CD14-positive monocyte (primary cell): ENCODE data around the gene ARFGAP1. TPM values are rescaled to one million over a fixed set of nuclear protein-coding genes. Genes with fewer than 3 reads are reported as not detected.

ENCODE experiments used
- DNase-seq, 3 donors: peaks; one replicate each; pipeline ENCODE4 v3.0.0-alpha.2; 2011 to 2022
- H2AFZ ChIP-seq: 2 replicates; pipeline ENCODE4 v1.6.0; 2012; ENCODE audit warnings: mild to moderate bottlenecking, low read depth, low read length, inconsistent platforms; ENCODE audit not compliant: insufficient read depth, poor library complexity, severe bottlenecking
- H3K27ac ChIP-seq, 2 donors: 1 replicate in 1 of 2; 2 replicates in 1 of 2; pipeline ENCODE4 v1.5.1; 2012 to 2013; ENCODE audit warnings: low read length in 2 of 2, control low read depth in 1 of 2, inconsistent platforms in 1 of 2, low read depth in 1 of 2, mild to moderate bottlenecking in 1 of 2
- H3K27me3 ChIP-seq, 2 donors: one replicate each; pipeline versions ENCODE4 v1.6.0 to v1.6.1; 2011 to 2013; ENCODE audit warnings: low read length in 2 of 2; ENCODE audit not compliant: control insufficient read depth in 2 of 2, insufficient read depth in 2 of 2
- H3K36me3 ChIP-seq, 2 donors: replicated peaks in 1 of 2; 1 replicate in 1 of 2; 2 replicates in 1 of 2; pipeline versions ENCODE4 v1.5.1 to v1.6.1; 2012 to 2013; ENCODE audit warnings: low read length in 2 of 2, control low read depth in 1 of 2, inconsistent platforms in 1 of 2, mild to moderate bottlenecking in 1 of 2; ENCODE audit not compliant: insufficient read depth in 2 of 2, control insufficient read depth in 1 of 2
- H3K4me1 ChIP-seq, 2 donors: 1 replicate in 1 of 2; 2 replicates in 1 of 2; pipeline versions ENCODE4 v1.5.1 to v1.6.1; 2012 to 2013; ENCODE audit warnings: low read length in 2 of 2, control low read depth in 1 of 2, inconsistent platforms in 1 of 2, mild to moderate bottlenecking in 1 of 2, moderate library complexity in 1 of 2; ENCODE audit not compliant: insufficient read depth in 2 of 2, control insufficient read depth in 1 of 2
- H3K4me2 ChIP-seq: replicated peaks from 2 replicates; pipeline ENCODE3; 2012; ENCODE audit warnings: low read length, moderate library complexity, mild to moderate bottlenecking; ENCODE audit not compliant: poor library complexity, severe bottlenecking; ENCODE audit errors: extremely low read depth
- H3K4me3 ChIP-seq, 3 experiments: fragments of 200-600 bp in 1 of 3; sonication (generic) in 1 of 3; replicated peaks in 1 of 3; 1 replicate in 2 of 3; 2 replicates in 1 of 3; pipeline ENCODE4 v1.5.1; 2011 to 2013; ENCODE audit warnings: low read length in 3 of 3, mild to moderate bottlenecking in 3 of 3, control low read depth in 2 of 3, low read depth in 2 of 3, inconsistent platforms in 1 of 3, moderate library complexity in 1 of 3
- H3K79me2 ChIP-seq: 2 replicates; pipeline ENCODE4 v1.6.0; 2012; ENCODE audit warnings: mild to moderate bottlenecking, control low read depth, inconsistent platforms, low read length, moderate library complexity; ENCODE audit not compliant: insufficient read depth
- H3K9ac ChIP-seq: 2 replicates; pipeline ENCODE4 v1.6.0; 2017; ENCODE audit warnings: low read length, mild to moderate bottlenecking; ENCODE audit not compliant: insufficient read depth, poor library complexity, severe bottlenecking
- H3K9me3 ChIP-seq, 2 donors: replicated peaks in 1 of 2; 1 replicate in 1 of 2; 2 replicates in 1 of 2; pipeline versions ENCODE4 v1.5.1 to v1.6.1; 2012 to 2013; ENCODE audit warnings: low read length in 2 of 2, control low read depth in 1 of 2; ENCODE audit not compliant: control insufficient read depth in 1 of 2, insufficient read depth in 1 of 2
- H4K20me1 ChIP-seq: 2 replicates; pipeline ENCODE4 v1.6.0; 2012; ENCODE audit warnings: mild to moderate bottlenecking, low read length, control low read depth, moderate library complexity; ENCODE audit not compliant: insufficient read depth
- H3K27ac Mint-ChIP-seq, 7 donors: one replicate each; pipeline ENCODE4 v1.8.0; 2020; ENCODE audit warnings: mild to moderate bottlenecking in 7 of 7, mixed read lengths in 7 of 7, moderate library complexity in 6 of 7, inconsistent platforms in 2 of 7
- H3K27me3 Mint-ChIP-seq, 3 donors: one replicate each; pipeline ENCODE4 v1.8.0; 2021 to 2022; ENCODE audit warnings: low read depth in 3 of 3, mild to moderate bottlenecking in 3 of 3, mixed read lengths in 3 of 3, moderate library complexity in 3 of 3, inconsistent platforms in 1 of 3
- H3K36me3 Mint-ChIP-seq, 2 donors: one replicate each; pipeline ENCODE4 v1.8.0; 2020; ENCODE audit warnings: mixed read lengths in 2 of 2, inconsistent platforms in 1 of 2, mild to moderate bottlenecking in 1 of 2
- H3K4me1 Mint-ChIP-seq: one replicate; pipeline ENCODE4 v1.8.0; 2020; ENCODE audit warnings: mild to moderate bottlenecking, mixed read lengths
- H3K4me3 Mint-ChIP-seq, 2 donors: one replicate each; pipeline ENCODE4 v1.8.0; 2020; ENCODE audit warnings: mild to moderate bottlenecking in 2 of 2, mixed read lengths in 2 of 2, moderate library complexity in 1 of 2
- H3K9me3 Mint-ChIP-seq, 7 donors: one replicate each; pipeline ENCODE4 v1.8.0; 2020 to 2022; ENCODE audit warnings: mixed read lengths in 7 of 7, mild to moderate bottlenecking in 6 of 7, moderate library complexity in 6 of 7, inconsistent platforms in 2 of 7
- CTCF ChIP-seq: fragments of 200-600 bp; IDR thresholded peaks from one replicate; pipeline ENCODE4 v1.8.0; 2022; ENCODE audit warnings: antibody characterized with exemption, mild to moderate bottlenecking
- WGBS: methylation state at CpG from one replicate; pipeline ENCODE4 v1.1.5; 2013; ENCODE audit warnings: missing lambda C conversion rate; ENCODE audit not compliant: insufficient coverage; 5-methylcytosine and 5-hydroxymethylcytosine counted together
- intact Hi-C, 2 donors: fragments of 100-400 bp; cut with micrococcal nuclease; formaldehyde crosslinking; loops; one replicate each; pipeline versions ENCODE4 v1.15.0 to v1.15.1; 2023
- polyA plus RNA-seq, 3 donors: library from polyadenylated mRNA; depleted of rRNA in 1 of 3; unstranded in 2 of 3; stranded (reverse) in 1 of 3; fragments of 300-500 nt in 2 of 3; fragments of >200 nt in 1 of 3; fragmentation: Illumina TruSeq in 2 of 3; gene quantifications; 1 replicate in 2 of 3; 2 replicates in 1 of 3; pipeline ENCODE4 v1.2.3, GENCODE V29; 2012 to 2021

The ARFGAP1 gene
- polyA plus RNA-seq, 3 donors, result 11.2 to 99.8 (median 14.1) TPM

GRCh38 chr20:63230800-63231268 is 41.8 kb upstream of the ARFGAP1 start:
- TF ChIP-seq CTCF, result no peak
- no peaks in the 10 kb centered on the region for H3K36me3 ChIP-seq
- no peak overlapping the region for H3K4me3 ChIP-seq
- intact Hi-C loops, result no loop called here
- no peak for DNase-seq
- H3K36me3 Mint-ChIP-seq, result no peaks in the 10 kb centered on the region
- no peaks in the 10 kb centered on the region for H3K4me1 ChIP-seq
- peak overlapping the region in 1 of 2 donors; percentile 53 for H3K4me3 Mint-ChIP-seq
- no peak overlapping the region for H3K9ac ChIP-seq
- peaks cover 45 to 61% (median 49%) of the 10 kb centered on the region in 3 donors for H3K27me3 Mint-ChIP-seq
- 15% methylated on average over 16 of the region's 17 CpGs for WGBS
- H3K4me2 ChIP-seq, result no peak overlapping the region
- H3K27ac Mint-ChIP-seq, result peak overlapping the region in 1 of 7 donors; percentile 51
- H3K27me3 ChIP-seq, result peaks cover 2 to 41% of the 10 kb centered on the region in 2 donors
- peaks cover 0 to 2% (median 0%) of the 10 kb centered on the region in 7 donors for H3K9me3 Mint-ChIP-seq
- H4K20me1 ChIP-seq, result no peaks in the 10 kb centered on the region
- H3K4me1 Mint-ChIP-seq, result peaks cover 5% of the 10 kb centered on the region
- no peaks in the 10 kb centered on the region for H3K79me2 ChIP-seq
- H3K9me3 ChIP-seq, result no peaks in the 10 kb centered on the region
- H2AFZ ChIP-seq, result no peak overlapping the region
- no peak overlapping the region for H3K27ac ChIP-seq

- H3K27me3 Mint-ChIP-seq, result peaks cover 47 to 61% (median 47%) of the 10 kb centered on the region in 3 donors
- no peaks in the 10 kb centered on the region for H4K20me1 ChIP-seq
- H3K9ac ChIP-seq, result no peak overlapping the region
- peaks cover 2 to 41% of the 10 kb centered on the region in 2 donors for H3K27me3 ChIP-seq
- no peak overlapping the region for H3K4me2 ChIP-seq
- no peak overlapping the region for H3K27ac ChIP-seq
- H3K4me1 Mint-ChIP-seq, result peaks cover 5% of the 10 kb centered on the region
- H3K4me1 ChIP-seq, result no peaks in the 10 kb centered on the region
- no peaks in the 10 kb centered on the region for H3K36me3 Mint-ChIP-seq
- no peak overlapping the region for H2AFZ ChIP-seq
- no peak for DNase-seq
- no peak for TF ChIP-seq CTCF
- H3K9me3 Mint-ChIP-seq, result peaks cover 0 to 2% (median 0%) of the 10 kb centered on the region in 7 donors
- peak overlapping the region in 1 of 2 donors; percentile 26 for H3K4me3 Mint-ChIP-seq
- no peak overlapping the region for H3K27ac Mint-ChIP-seq
- H3K79me2 ChIP-seq, result no peaks in the 10 kb centered on the region
- H3K4me3 ChIP-seq, result no peak overlapping the region
- no peaks in the 10 kb centered on the region for H3K36me3 ChIP-seq
- intact Hi-C loops, result no loop called here
- WGBS, result 70% methylated on average over 14 of the region's 18 CpGs
- no peaks in the 10 kb centered on the region for H3K9me3 ChIP-seq
Observed at GRCh38 chr20:63232235-63233060, 40.2 kb upstream of the ARFGAP1 start.
